Epithelial cell of esophagus (primary cell): ENCODE results near the gene CD7.

Source experiments
- DNase-seq: peaks from one replicate; pipeline ENCODE4 v3.0.0; 2010; ENCODE audit warnings: low read depth
- H3K4me3 ChIP-seq: 2 replicates; pipeline ENCODE4 v1.5.1; 2011; ENCODE audit warnings: mild to moderate bottlenecking, low read length, control low read depth
- CTCF ChIP-seq: IDR thresholded peaks from 2 replicates; pipeline ENCODE4 v1.5.1; 2011; ENCODE audit warnings: low read depth, mild to moderate bottlenecking, low read length, control low read depth, inconsistent platforms; ENCODE audit not compliant: insufficient read depth; ENCODE audit errors: missing control alignments

CD7 gene

GRCh38 chr17:82338858-82339633 lies 21.6 kb upstream of the CD7 start:
- TF ChIP-seq CTCF = no peak
- peak; percentile 88 for DNase-seq
- peak overlapping the region; percentile 34 for H3K4me3 ChIP-seq

GRCh38 chr17:82334622-82335394 lies 17.4 kb upstream of the CD7 start:
- peak overlapping the region; percentile 20 for H3K4me3 ChIP-seq
- DNase-seq = peak; percentile 19
- no peak for TF ChIP-seq CTCF

GRCh38 chr17:82334204-82334621 lies 16.8 kb upstream of the CD7 start:
- H3K4me3 ChIP-seq = no peak overlapping the region
- TF ChIP-seq CTCF = no peak

GRCh38 chr17:82333279-82334171 lies 16.1 kb upstream of the CD7 start, which contains the start of gene SECTM1:
Gene SECTM1 (minus strand): TSS chr17:82333766. CDS start chr17:82327240, 6,526 bp downstream.
- peak within 1 kb of the TSS; percentile 60 for H3K4me3 ChIP-seq
- DNase-seq = peak; percentile 62
- TF ChIP-seq CTCF = no peak

More at GRCh38 chr17:82334204-82334621, 16.8 kb upstream of the CD7 start:
- DNase-seq = no peak

GRCh38 chr17:82332669-82333278 lies 15.4 kb upstream of the CD7 start:
- peak overlapping the region; percentile 60 for H3K4me3 ChIP-seq
- no peak for TF ChIP-seq CTCF
- DNase-seq = peak; percentile 71

GRCh38 chr17:82331345-82331939 lies 14.0 kb upstream of the CD7 start:
- no peak overlapping the region for H3K4me3 ChIP-seq
- no peak for DNase-seq
- TF ChIP-seq CTCF = no peak
